Measurements from ENCODE around the gene TRPM2. TPM values are rescaled to one million over a fixed set of nuclear protein-coding genes. Genes with fewer than 3 reads are reported as not detected.

TRPM2 gene
- total RNA-seq, 2 donors from 2014 or later, result 2.7 to 26.1 TPM

GRCh38 chr21:44443291-44443890 is 90.0 kb downstream of the TRPM2 start:
- DNase-seq (no peak), ATAC-seq (no peak)
- H3K27me3 Mint-ChIP-seq, result no peaks in the 10 kb centered on the region
- no peak overlapping the region for H3K4me3 Mint-ChIP-seq
- no peak overlapping the region for H3K27ac Mint-ChIP-seq
- H3K36me3 Mint-ChIP-seq (ENCODE audit: low read depth), result peaks cover 3% of the 10 kb centered on the region
- H3K4me1 Mint-ChIP-seq, result no peaks in the 10 kb centered on the region
- no peaks in the 10 kb centered on the region for H3K9me3 ChIP-seq (ENCODE audit: control insufficient read depth, low read length, poor library complexity, severe bottlenecking)

GRCh38 chr21:44443891-44444285 is 90.5 kb downstream of the TRPM2 start:
- H3K9me3 ChIP-seq (ENCODE audit: control insufficient read depth, low read length, poor library complexity, severe bottlenecking), result no peaks in the 10 kb centered on the region
- DNase-seq (no peak), ATAC-seq (no peak)
- Mint-ChIP-seq H3K36me3 (ENCODE audit: low read depth) (peaks cover 3% of the 10 kb centered on the region), H3K4me1 (no peaks in the 10 kb centered on the region), H3K27me3 (peaks cover 3% of the 10 kb centered on the region), H3K27ac (no peak overlapping the region), H3K4me3 (no peak overlapping the region)

- DNase-seq, result no peak
- Mint-ChIP-seq H3K4me1 (no peaks in the 10 kb centered on the region), H3K4me3 (no peak overlapping the region), H3K36me3 (ENCODE audit: low read depth) (peaks cover 3% of the 10 kb centered on the region), H3K27ac (no peak overlapping the region), H3K27me3 (peaks cover 8% of the 10 kb centered on the region)
- no peak for ATAC-seq
- no peaks in the 10 kb centered on the region for H3K9me3 ChIP-seq (ENCODE audit: control insufficient read depth, low read length, poor library complexity, severe bottlenecking)
Measured at GRCh38 chr21:44444286-44444931, 91.0 kb downstream of the TRPM2 start.

GRCh38 chr21:44445145-44445812 is 91.9 kb downstream of the TRPM2 start:
- DNase-seq (no peak), ATAC-seq (no peak)
- peaks cover 9% of the 10 kb centered on the region for H3K27me3 Mint-ChIP-seq
- H3K4me3 Mint-ChIP-seq, result no peak overlapping the region
- no peak overlapping the region for H3K27ac Mint-ChIP-seq
- no peaks in the 10 kb centered on the region for H3K9me3 ChIP-seq (ENCODE audit: control insufficient read depth, low read length, poor library complexity, severe bottlenecking)
- no peaks in the 10 kb centered on the region for H3K4me1 Mint-ChIP-seq
- peaks cover 2% of the 10 kb centered on the region for H3K36me3 Mint-ChIP-seq (ENCODE audit: low read depth)

GRCh38 chr21:44448651-44449131 is 95.3 kb downstream of the TRPM2 start:
- Mint-ChIP-seq H3K4me3 (no peak overlapping the region), H3K27me3 (peaks cover 16% of the 10 kb centered on the region), H3K36me3 (ENCODE audit: low read depth) (no peaks in the 10 kb centered on the region), H3K4me1 (no peaks in the 10 kb centered on the region), H3K27ac (no peak overlapping the region)
- ATAC-seq (no peak), DNase-seq (no peak)
- no peaks in the 10 kb centered on the region for H3K9me3 ChIP-seq (ENCODE audit: control insufficient read depth, low read length, poor library complexity, severe bottlenecking)

- ATAC-seq, result no peak
- Mint-ChIP-seq H3K4me3 (no peak overlapping the region), H3K27ac (no peak overlapping the region), H3K27me3 (peaks cover 16% of the 10 kb centered on the region), H3K4me1 (no peaks in the 10 kb centered on the region), H3K36me3 (ENCODE audit: low read depth) (no peaks in the 10 kb centered on the region)
- no peaks in the 10 kb centered on the region for H3K9me3 ChIP-seq (ENCODE audit: control insufficient read depth, low read length, poor library complexity, severe bottlenecking)
- DNase-seq, result no peak
Measured at GRCh38 chr21:44449473-44450363, 96.3 kb downstream of the TRPM2 start.

GRCh38 chr21:44450402-44450801 is 97.0 kb downstream of the TRPM2 start:
- peaks cover 16% of the 10 kb centered on the region for H3K27me3 Mint-ChIP-seq
- H3K27ac Mint-ChIP-seq, result no peak overlapping the region
- H3K4me3 Mint-ChIP-seq, result no peak overlapping the region
- H3K36me3 Mint-ChIP-seq (ENCODE audit: low read depth), result no peaks in the 10 kb centered on the region
- H3K9me3 ChIP-seq (ENCODE audit: control insufficient read depth, low read length, poor library complexity, severe bottlenecking), result no peaks in the 10 kb centered on the region
- H3K4me1 Mint-ChIP-seq, result no peaks in the 10 kb centered on the region
- no peak for ATAC-seq
- DNase-seq, result no peak

GRCh38 chr21:44450999-44451398 is 97.6 kb downstream of the TRPM2 start:
- no peaks in the 10 kb centered on the region for H3K9me3 ChIP-seq (ENCODE audit: control insufficient read depth, low read length, poor library complexity, severe bottlenecking)
- Mint-ChIP-seq H3K27me3 (peaks cover 16% of the 10 kb centered on the region), H3K4me1 (no peaks in the 10 kb centered on the region), H3K4me3 (no peak overlapping the region), H3K27ac (no peak overlapping the region), H3K36me3 (ENCODE audit: low read depth) (no peaks in the 10 kb centered on the region)
- ATAC-seq, result no peak
- DNase-seq, result no peak

GRCh38 chr21:44453120-44453519 is 99.7 kb downstream of the TRPM2 start:
- DNase-seq, result no peak
- Mint-ChIP-seq H3K27me3 (peaks cover 16% of the 10 kb centered on the region), H3K27ac (no peak overlapping the region), H3K4me1 (no peaks in the 10 kb centered on the region), H3K4me3 (no peak overlapping the region), H3K36me3 (ENCODE audit: low read depth) (no peaks in the 10 kb centered on the region)
- H3K9me3 ChIP-seq (ENCODE audit: control insufficient read depth, low read length, poor library complexity, severe bottlenecking), result no peaks in the 10 kb centered on the region
- ATAC-seq, result no peak

- H3K27ac Mint-ChIP-seq, result no peak overlapping the region
- H3K27me3 Mint-ChIP-seq, result peaks cover 11% of the 10 kb centered on the region
- H3K4me3 Mint-ChIP-seq, result peak overlapping the region; percentile 68
- no peaks in the 10 kb centered on the region for H3K36me3 Mint-ChIP-seq (ENCODE audit: low read depth)
- peaks cover 2% of the 10 kb centered on the region for H3K4me1 Mint-ChIP-seq
- no peaks in the 10 kb centered on the region for H3K9me3 ChIP-seq (ENCODE audit: control insufficient read depth, low read length, poor library complexity, severe bottlenecking)
- ATAC-seq (no peak), DNase-seq (no peak)
Measured at GRCh38 chr21:44454058-44454457, 100.6 kb downstream of the TRPM2 start.

GRCh38 chr21:44454747-44455523 is 101.5 kb downstream of the TRPM2 start, which contains the start of gene LRRC3:
Gene LRRC3, plus strand, starts transcription at chr21:44455510. Its CDS starts 1,135 bp downstream, at chr21:44456645.
- Mint-ChIP-seq H3K27me3 (peaks cover 8% of the 10 kb centered on the region), H3K4me3 (peak within 1 kb of the TSS; percentile 82), H3K27ac (no peak within 1 kb of the TSS), H3K36me3 (ENCODE audit: low read depth) (no peaks in the 10 kb centered on the region), H3K4me1 (peaks cover 2% of the 10 kb centered on the region)
- ATAC-seq (peak; percentile 82), DNase-seq (peak; percentile 63 to 83 (median 82))
- H3K9me3 ChIP-seq (ENCODE audit: control insufficient read depth, low read length, poor library complexity, severe bottlenecking), result no peaks in the 10 kb centered on the region

GRCh38 chr21:44455524-44456213 is 102.2 kb downstream of the TRPM2 start:
- peaks cover 5% of the 10 kb centered on the region for H3K27me3 Mint-ChIP-seq

More at GRCh38 chr21:44455524-44456213, 102.2 kb downstream of the TRPM2 start:
- peaks cover 5% of the 10 kb centered on the region for H3K4me1 Mint-ChIP-seq
- no peak overlapping the region for H3K27ac Mint-ChIP-seq
- peak overlapping the region; percentile 82 for H3K4me3 Mint-ChIP-seq
- peak; percentile 57 for ATAC-seq
- no peaks in the 10 kb centered on the region for H3K9me3 ChIP-seq (ENCODE audit: control insufficient read depth, low read length, poor library complexity, severe bottlenecking)
- DNase-seq, result no peak
- H3K36me3 Mint-ChIP-seq (ENCODE audit: low read depth), result no peaks in the 10 kb centered on the region
